ENCODE data around the gene MR1.

GRCh38 chr1:181012203-181012745 lies 21.5 kb upstream of the MR1 start:
- TF ChIP-seq CTCF (IDR thresholded peaks at IDR 0.05) (no peak), POLR2A (IDR thresholded peaks at IDR 0.05) (no peak)
